ENCODE results near the gene SH3GL3. TPM values are rescaled to one million over a fixed set of nuclear protein-coding genes. Genes with fewer than 3 reads are reported as not detected.

The SH3GL3 gene
- total and polyA plus RNA-seq, 2 of the 13 experiments (the other 11 are each of a cell fraction or from before 2014, with no cell fraction given), result not detected

DNA sequence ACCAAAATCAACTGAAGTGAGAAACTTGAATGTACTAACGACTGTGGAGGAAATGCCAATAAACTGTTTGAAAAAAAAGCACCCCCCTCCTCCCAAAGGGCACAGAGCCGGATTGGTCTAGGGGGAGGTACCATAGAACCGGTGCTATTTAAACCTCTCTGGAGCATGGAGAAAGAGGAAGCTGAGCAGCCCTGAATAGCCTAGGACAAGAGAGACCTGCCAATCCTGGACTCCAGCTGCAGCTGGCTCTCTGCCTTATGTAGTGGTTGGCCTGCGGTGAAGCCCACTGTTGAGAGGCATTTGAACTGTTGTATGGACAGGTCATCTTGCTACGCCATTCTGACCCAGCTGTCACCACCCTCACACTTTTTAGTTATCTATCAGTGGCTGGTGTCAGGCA, 1.5 kb upstream of the SH3GL3 start:
- ChIA-PET CTCF (ENCODE audit: low intra/inter-chr PET ratio, low total read pairs) (no interaction called here), POLR2A (no interaction called here)
- no TSS peak for BruUV-seq (replicated peaks)
- no peaks in the 10 kb centered on the region for H3K9me3 ChIP-seq (ENCODE audit: low read length)
- no peaks in the 10 kb centered on the region for H3K4me1 ChIP-seq (ENCODE audit: insufficient read depth, low read length)
- in situ Hi-C loops (cut with HindIII; ENCODE audit: extremely low pct_ligation_motif_present, low pct_unique_long_range_greater_than_20kb) (no loop called here), intact Hi-C loops (cut with micrococcal nuclease; ENCODE audit: unreplicated experiment) (no loop called here)
- no peaks in the 10 kb centered on the region for H3K36me3 ChIP-seq (replicated peaks in 1 of 2; ENCODE audit: control insufficient read depth in 1 of 2, insufficient read depth in 2 of 2, low read length in 2 of 2)
- no peaks in the 10 kb centered on the region for H3K79me2 ChIP-seq (ENCODE audit: insufficient read depth, low read length)
- FAIRE-seq, result no peak
- DNase-seq (ENCODE audit: low spot score), result no peak
- 14% methylated on average over 5 of the region's 5 CpGs for WGBS (ENCODE audit: low lambda C conversion rate)
- H3K4me2 ChIP-seq (ENCODE audit: low read depth, low read length), result no peak overlapping the region
- TF ChIP-seq ZNF607 (CRISPR knock-in tag; IDR thresholded peaks at IDR 0.05; ENCODE audit: borderline replicate concordance) (no peak), CHCHD3 (CRISPR knock-in tag; IDR thresholded peaks at IDR 0.05) (no peak), KAT2B (IDR thresholded peaks at IDR 0.05; ENCODE audit: borderline replicate concordance, low read depth, low read length) (no peak), ZNF496 (CRISPR knock-in tag; IDR thresholded peaks at IDR 0.05; ENCODE audit: insufficient replicate concordance) (no peak), ARHGAP35 (CRISPR knock-in tag; IDR thresholded peaks at IDR 0.05; ENCODE audit: borderline replicate concordance) (no peak), RFXAP (CRISPR knock-in tag; IDR thresholded peaks at IDR 0.05; ENCODE audit: borderline replicate concordance) (no peak), ZNF382 (CRISPR knock-in tag; IDR thresholded peaks at IDR 0.05; ENCODE audit: borderline replicate concordance) (no peak), NFE2 (CRISPR knock-in tag; IDR thresholded peaks at IDR 0.05) (no peak), MED8 (CRISPR knock-in tag; IDR thresholded peaks at IDR 0.05; ENCODE audit: insufficient replicate concordance) (no peak), ZNF10 (CRISPR knock-in tag; IDR thresholded peaks at IDR 0.05; ENCODE audit: borderline replicate concordance, low read depth) (no peak)
- TF ChIP-seq, protein P1, sequence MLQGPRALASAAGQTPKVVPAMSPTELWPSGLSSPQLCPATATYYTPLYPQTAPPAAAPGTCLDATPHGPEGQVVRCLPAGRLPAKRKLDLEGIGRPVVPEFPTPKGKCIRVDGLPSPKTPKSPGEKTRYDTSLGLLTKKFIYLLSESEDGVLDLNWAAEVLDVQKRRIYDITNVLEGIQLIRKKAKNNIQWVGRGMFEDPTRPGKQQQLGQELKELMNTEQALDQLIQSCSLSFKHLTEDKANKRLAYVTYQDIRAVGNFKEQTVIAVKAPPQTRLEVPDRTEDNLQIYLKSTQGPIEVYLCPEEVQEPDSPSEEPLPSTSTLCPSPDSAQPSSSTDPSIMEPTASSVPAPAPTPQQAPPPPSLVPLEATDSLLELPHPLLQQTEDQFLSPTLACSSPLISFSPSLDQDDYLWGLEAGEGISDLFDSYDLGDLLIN (CRISPR knock-in tag; IDR thresholded peaks at IDR 0.05; ENCODE audit: borderline replicate concordance), result no peak
- TF ChIP-seq, protein P2, sequence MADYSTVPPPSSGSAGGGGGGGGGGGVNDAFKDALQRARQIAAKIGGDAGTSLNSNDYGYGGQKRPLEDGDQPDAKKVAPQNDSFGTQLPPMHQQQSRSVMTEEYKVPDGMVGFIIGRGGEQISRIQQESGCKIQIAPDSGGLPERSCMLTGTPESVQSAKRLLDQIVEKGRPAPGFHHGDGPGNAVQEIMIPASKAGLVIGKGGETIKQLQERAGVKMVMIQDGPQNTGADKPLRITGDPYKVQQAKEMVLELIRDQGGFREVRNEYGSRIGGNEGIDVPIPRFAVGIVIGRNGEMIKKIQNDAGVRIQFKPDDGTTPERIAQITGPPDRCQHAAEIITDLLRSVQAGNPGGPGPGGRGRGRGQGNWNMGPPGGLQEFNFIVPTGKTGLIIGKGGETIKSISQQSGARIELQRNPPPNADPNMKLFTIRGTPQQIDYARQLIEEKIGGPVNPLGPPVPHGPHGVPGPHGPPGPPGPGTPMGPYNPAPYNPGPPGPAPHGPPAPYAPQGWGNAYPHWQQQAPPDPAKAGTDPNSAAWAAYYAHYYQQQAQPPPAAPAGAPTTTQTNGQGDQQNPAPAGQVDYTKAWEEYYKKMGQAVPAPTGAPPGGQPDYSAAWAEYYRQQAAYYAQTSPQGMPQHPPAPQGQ (CRISPR knock-in tag; IDR thresholded peaks at IDR 0.05; ENCODE audit: borderline replicate concordance), result no peak
- TF ChIP-seq, protein P3, sequence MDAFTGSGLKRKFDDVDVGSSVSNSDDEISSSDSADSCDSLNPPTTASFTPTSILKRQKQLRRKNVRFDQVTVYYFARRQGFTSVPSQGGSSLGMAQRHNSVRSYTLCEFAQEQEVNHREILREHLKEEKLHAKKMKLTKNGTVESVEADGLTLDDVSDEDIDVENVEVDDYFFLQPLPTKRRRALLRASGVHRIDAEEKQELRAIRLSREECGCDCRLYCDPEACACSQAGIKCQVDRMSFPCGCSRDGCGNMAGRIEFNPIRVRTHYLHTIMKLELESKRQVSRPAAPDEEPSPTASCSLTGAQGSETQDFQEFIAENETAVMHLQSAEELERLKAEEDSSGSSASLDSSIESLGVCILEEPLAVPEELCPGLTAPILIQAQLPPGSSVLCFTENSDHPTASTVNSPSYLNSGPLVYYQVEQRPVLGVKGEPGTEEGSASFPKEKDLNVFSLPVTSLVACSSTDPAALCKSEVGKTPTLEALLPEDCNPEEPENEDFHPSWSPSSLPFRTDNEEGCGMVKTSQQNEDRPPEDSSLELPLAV (CRISPR knock-in tag; conservative IDR thresholded peaks at IDR 0.05; ENCODE audit: low read depth), result no peak
- no peaks in the 10 kb centered on the region for H4K20me1 ChIP-seq (ENCODE audit: insufficient read depth, low read length)
- no peak overlapping the region for H3K27ac ChIP-seq (ENCODE audit: extremely low read length, insufficient read depth, low read length)
- H3K9ac ChIP-seq (ENCODE audit: insufficient read depth, low read depth, low read length), result no peak overlapping the region
- H3K4me3 ChIP-seq (replicated peaks in 1 of 3; ENCODE audit: insufficient read depth in 1 of 3, low read depth in 2 of 3, low read length in 3 of 3), result no peak overlapping the region
- peaks cover 2 to 13% of the 10 kb centered on the region in 2 experiments; a peak in 2 of 5 replicates for H3K27me3 ChIP-seq (ENCODE audit: control insufficient read depth in 1 of 2, insufficient read depth in 2 of 2, low read length in 2 of 2)
- ATAC-seq, result no peak
- no peak overlapping the region for H2AFZ ChIP-seq (ENCODE audit: low read length)

Measured in HepG2 (cell line).